Measurements from ENCODE around the gene SST.

The SST gene

GRCh38 chr3:187626581-187626980, 43.6 kb downstream of the SST start:
- TF ChIP-seq SPI1 (IDR thresholded peaks at IDR 0.05; ENCODE audit: borderline replicate concordance, low read depth) (no peak), GABPA (IDR thresholded peaks at IDR 0.05; ENCODE audit: low read depth) (no peak)
- Histone ChIP-seq H3K27me3 (ENCODE audit: insufficient read depth, poor library complexity, severe bottlenecking) (peaks cover 5% of the 10 kb centered on the region), H3K4me3 (replicated peaks; ENCODE audit: insufficient read depth, low read length) (no peak overlapping the region), H3K27ac (replicated peaks) (no peak overlapping the region)
- no peak for DNase-seq (ENCODE audit: low read depth in 1 of 2, low spot score in 1 of 2)

GRCh38 chr3:187624588-187624987, 45.6 kb downstream of the SST start:
- no peak overlapping the region for H3K4me3 ChIP-seq (replicated peaks; ENCODE audit: insufficient read depth, low read length)
- no peak overlapping the region for H3K27ac ChIP-seq (replicated peaks)
- TF ChIP-seq POLR2AphosphoS5 (IDR thresholded peaks at IDR 0.05; ENCODE audit: low read depth) = no peak
- no peak for TF ChIP-seq REST (IDR thresholded peaks at IDR 0.05; ENCODE audit: insufficient replicate concordance, low read depth)
- TF ChIP-seq GABPA (IDR thresholded peaks at IDR 0.05; ENCODE audit: low read depth) = no peak
- TF ChIP-seq SPI1 (IDR thresholded peaks at IDR 0.05; ENCODE audit: borderline replicate concordance, low read depth) = no peak
- H3K27me3 ChIP-seq (ENCODE audit: insufficient read depth, poor library complexity, severe bottlenecking) = peaks cover 5% of the 10 kb centered on the region
- DNase-seq (ENCODE audit: low read depth in 1 of 2, low spot score in 1 of 2) = no peak

GRCh38 chr3:187623285-187623814, 46.8 kb downstream of the SST start:
- TF ChIP-seq SPI1 (IDR thresholded peaks at IDR 0.05; ENCODE audit: borderline replicate concordance, low read depth) (no peak), REST (IDR thresholded peaks at IDR 0.05; ENCODE audit: insufficient replicate concordance, low read depth) (no peak), POLR2AphosphoS5 (IDR thresholded peaks at IDR 0.05; ENCODE audit: low read depth) (no peak), CTCF (IDR thresholded peaks at IDR 0.05; ENCODE audit: insufficient read depth, low read length) (no peak), GABPA (IDR thresholded peaks at IDR 0.05; ENCODE audit: low read depth) (no peak)
- H3K4me3 ChIP-seq (replicated peaks; ENCODE audit: insufficient read depth, low read length) = no peak overlapping the region
- H3K27me3 ChIP-seq (ENCODE audit: insufficient read depth, poor library complexity, severe bottlenecking) = peaks cover 5% of the 10 kb centered on the region
- H3K27ac ChIP-seq (replicated peaks) = no peak overlapping the region
- DNase-seq (ENCODE audit: low read depth in 1 of 2, low spot score in 1 of 2) = no peak

- Histone ChIP-seq H3K27me3 (ENCODE audit: insufficient read depth, poor library complexity, severe bottlenecking) (peaks cover 5% of the 10 kb centered on the region), H3K4me3 (replicated peaks; ENCODE audit: insufficient read depth, low read length) (no peak overlapping the region), H3K27ac (replicated peaks) (no peak overlapping the region)
- TF ChIP-seq GABPA (IDR thresholded peaks at IDR 0.05; ENCODE audit: low read depth) (no peak), CTCF (IDR thresholded peaks at IDR 0.05; ENCODE audit: insufficient read depth, low read length) (no peak), SPI1 (IDR thresholded peaks at IDR 0.05; ENCODE audit: borderline replicate concordance, low read depth) (no peak), REST (IDR thresholded peaks at IDR 0.05; ENCODE audit: insufficient replicate concordance, low read depth) (no peak), POLR2AphosphoS5 (IDR thresholded peaks at IDR 0.05; ENCODE audit: low read depth) (no peak)
- DNase-seq (ENCODE audit: low read depth in 1 of 2, low spot score in 1 of 2) = no peak
Measured at GRCh38 chr3:187621881-187622280, 48.3 kb downstream of the SST start.
